Ovary (tissue), 3 donors: Measurements from ENCODE around the gene IVD.

ENCODE experiments used
- EP300 ChIP-seq: sonication (generic); formaldehyde crosslinking; IDR thresholded peaks from one replicate; pipeline ENCODE4 v1.6.1; 2017; ENCODE audit warnings: antibody characterized with exemption
- TF ChIP-seq, protein P1 (sequence below), 3 donors: fragments of 450-650 bp in 2 of 3; fragments of 200-600 bp in 1 of 3; IDR thresholded peaks; one replicate each; pipeline versions ENCODE4 v1.5.1 to v1.8.0; 2016 to 2022; ENCODE audit warnings: antibody characterized with exemption in 3 of 3, mild to moderate bottlenecking in 1 of 3
- donor health status: DM: no; HTN: no; CAD: no.

DNA sequence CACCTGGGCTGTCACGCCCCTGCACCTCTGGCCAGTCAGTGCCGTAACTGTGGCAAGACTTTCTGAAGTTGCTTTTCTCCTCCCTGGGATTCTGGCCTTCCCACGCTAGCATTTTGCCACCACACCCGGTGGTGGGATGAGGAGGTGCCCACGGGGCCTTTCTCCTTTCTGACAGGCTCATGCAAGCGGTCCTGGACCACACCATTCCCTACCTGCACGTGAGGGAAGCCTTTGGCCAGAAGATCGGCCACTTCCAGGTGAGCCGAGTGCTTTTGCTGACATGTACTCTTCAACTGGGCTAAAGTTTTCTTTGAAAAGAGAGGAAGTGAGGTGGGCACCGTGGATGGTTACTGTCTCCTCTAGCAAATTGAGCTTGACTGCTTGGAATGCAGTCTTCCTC, 9.6 kb downstream of the IVD start:
- TF ChIP-seq, protein P1, sequence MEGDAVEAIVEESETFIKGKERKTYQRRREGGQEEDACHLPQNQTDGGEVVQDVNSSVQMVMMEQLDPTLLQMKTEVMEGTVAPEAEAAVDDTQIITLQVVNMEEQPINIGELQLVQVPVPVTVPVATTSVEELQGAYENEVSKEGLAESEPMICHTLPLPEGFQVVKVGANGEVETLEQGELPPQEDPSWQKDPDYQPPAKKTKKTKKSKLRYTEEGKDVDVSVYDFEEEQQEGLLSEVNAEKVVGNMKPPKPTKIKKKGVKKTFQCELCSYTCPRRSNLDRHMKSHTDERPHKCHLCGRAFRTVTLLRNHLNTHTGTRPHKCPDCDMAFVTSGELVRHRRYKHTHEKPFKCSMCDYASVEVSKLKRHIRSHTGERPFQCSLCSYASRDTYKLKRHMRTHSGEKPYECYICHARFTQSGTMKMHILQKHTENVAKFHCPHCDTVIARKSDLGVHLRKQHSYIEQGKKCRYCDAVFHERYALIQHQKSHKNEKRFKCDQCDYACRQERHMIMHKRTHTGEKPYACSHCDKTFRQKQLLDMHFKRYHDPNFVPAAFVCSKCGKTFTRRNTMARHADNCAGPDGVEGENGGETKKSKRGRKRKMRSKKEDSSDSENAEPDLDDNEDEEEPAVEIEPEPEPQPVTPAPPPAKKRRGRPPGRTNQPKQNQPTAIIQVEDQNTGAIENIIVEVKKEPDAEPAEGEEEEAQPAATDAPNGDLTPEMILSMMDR (IDR thresholded peaks at IDR 0.05), result no peak
- TF ChIP-seq EP300, result no peak
